Panc1 (cell line): Measurements from ENCODE around the gene TNFAIP1. TPM values are rescaled to one million over a fixed set of nuclear protein-coding genes. Genes with fewer than 3 reads are reported as not detected.
A peak's percentile ranks its signal among the peaks of the same experiment; 100 is the strongest.

Experiments
- ATAC-seq: fragments of 200-7000 bp; cut with Tn5 transposase; 2 replicates; pipeline ENCODE4 v1.9.1; 2020; ENCODE audit warnings: mild to moderate bottlenecking, moderate library complexity
- BruUV-seq: library from RNA; stranded (reverse); fragments of 400-500 nt; replicated peaks from 2 replicates; lab custom pipeline; 2021; lab: Mats Ljungman, UMichigan
- CTCF ChIA-PET: fragments of 300-600 bp; sonication (Branson Sonifier 250); formaldehyde crosslinking; loops from one replicate; lab custom pipeline; 2022; ENCODE audit warnings: antibody characterized with exemption; lab: Charles Lee
- POLR2A ChIA-PET: fragments of 300-600 bp; sonication (Branson Sonifier 250); formaldehyde crosslinking; loops from one replicate; lab custom pipeline; 2022; ENCODE audit warnings: antibody characterized with exemption; lab: Charles Lee
- DNase-seq: peaks from one replicate; pipeline ENCODE4 v3.0.0-alpha.2; 2010; ENCODE audit warnings: low read depth, low spot score
- H3K27ac ChIP-seq: 2 replicates; pipeline ENCODE4 v1.5.1; 2011; ENCODE audit warnings: mild to moderate bottlenecking, low read length, inconsistent platforms
- H3K27me3 ChIP-seq: fragments of 200-500 bp; sonication (Bioruptor generic); 2 replicates; pipeline ENCODE4 v1.6.0; 2014; ENCODE audit warnings: low read length, inconsistent platforms; ENCODE audit not compliant: control insufficient read depth, insufficient read depth
- H3K36me3 ChIP-seq: fragments of 200-500 bp; sonication (Bioruptor generic); 2 replicates; pipeline ENCODE4 v1.5.1; 2014; ENCODE audit warnings: inconsistent platforms, mild to moderate bottlenecking, low read length, moderate library complexity; ENCODE audit not compliant: control insufficient read depth, insufficient read depth
- H3K4me1 ChIP-seq: 2 replicates; pipeline ENCODE4 v1.5.1; 2011; ENCODE audit warnings: inconsistent platforms, mild to moderate bottlenecking, low read length, moderate library complexity; ENCODE audit not compliant: control insufficient read depth, insufficient read depth
- H3K4me3 ChIP-seq, 2 experiments: 2 replicates each; pipeline ENCODE4 v1.5.1; 2011 to 2012; ENCODE audit warnings: low read depth in 2 of 2, low read length in 2 of 2, mild to moderate bottlenecking in 2 of 2, inconsistent platforms in 1 of 2, moderate library complexity in 1 of 2
- H3K9me3 ChIP-seq: fragments of 200-500 bp; sonication (Bioruptor generic); 2 replicates; pipeline ENCODE4 v1.5.1; 2014; ENCODE audit warnings: low read depth, mild to moderate bottlenecking, inconsistent platforms, low read length, moderate library complexity; ENCODE audit not compliant: control insufficient read depth, insufficient read depth
- POLR2AphosphoS5 ChIP-seq: IDR thresholded peaks from 2 replicates; pipeline ENCODE4 v1.6.1; 2012; ENCODE audit warnings: mild to moderate bottlenecking, low read depth, low read length, moderate library complexity
- SIN3A ChIP-seq: IDR thresholded peaks from 2 replicates; pipeline ENCODE4 v1.6.1; 2012; ENCODE audit warnings: low read depth, mild to moderate bottlenecking, low read length, moderate library complexity, borderline replicate concordance; ENCODE audit not compliant: insufficient read depth
- TCF7L2 ChIP-seq: IDR thresholded peaks from 2 replicates; pipeline ENCODE4 v1.6.1; 2011; ENCODE audit warnings: mild to moderate bottlenecking, low read depth, low read length, inconsistent platforms
- in situ Hi-C: cut with HindIII; loops from 2 replicates; pipeline ENCODE4 v1.10.0; 2016; ENCODE audit warnings: low sequenced_read_pairs, low pct_unique_long_range_greater_than_20kb
- intact Hi-C: fragments of 100-400 bp; cut with micrococcal nuclease; formaldehyde crosslinking; loops from one replicate; pipeline ENCODE4 v1.10.0; 2022; ENCODE audit not compliant: unreplicated experiment
- total RNA-seq: library from RNA; stranded (reverse); gene quantifications from one replicate; pipeline ENCODE4 v1.2.1, GENCODE V29; 2021; ENCODE audit not compliant: unreplicated experiment
- TF ChIP-seq, protein P1 (sequence below): fragments of 450-650 bp; IDR thresholded peaks from 2 replicates; pipeline ENCODE4 v1.5.1; 2017; ENCODE audit warnings: mild to moderate bottlenecking
- TF ChIP-seq, protein P2 (sequence below), 2 experiments: IDR thresholded peaks; 2 replicates each; pipeline ENCODE4 v1.6.1; 2011 to 2012; ENCODE audit warnings: low read depth in 2 of 2, control low read depth in 1 of 2, low read length in 1 of 2, mild to moderate bottlenecking in 1 of 2, moderate library complexity in 1 of 2; ENCODE audit not compliant: insufficient read depth in 1 of 2

TNFAIP1 gene
- total RNA-seq, 1 experiment from 2014 or later = 55.8 TPM

DNA sequence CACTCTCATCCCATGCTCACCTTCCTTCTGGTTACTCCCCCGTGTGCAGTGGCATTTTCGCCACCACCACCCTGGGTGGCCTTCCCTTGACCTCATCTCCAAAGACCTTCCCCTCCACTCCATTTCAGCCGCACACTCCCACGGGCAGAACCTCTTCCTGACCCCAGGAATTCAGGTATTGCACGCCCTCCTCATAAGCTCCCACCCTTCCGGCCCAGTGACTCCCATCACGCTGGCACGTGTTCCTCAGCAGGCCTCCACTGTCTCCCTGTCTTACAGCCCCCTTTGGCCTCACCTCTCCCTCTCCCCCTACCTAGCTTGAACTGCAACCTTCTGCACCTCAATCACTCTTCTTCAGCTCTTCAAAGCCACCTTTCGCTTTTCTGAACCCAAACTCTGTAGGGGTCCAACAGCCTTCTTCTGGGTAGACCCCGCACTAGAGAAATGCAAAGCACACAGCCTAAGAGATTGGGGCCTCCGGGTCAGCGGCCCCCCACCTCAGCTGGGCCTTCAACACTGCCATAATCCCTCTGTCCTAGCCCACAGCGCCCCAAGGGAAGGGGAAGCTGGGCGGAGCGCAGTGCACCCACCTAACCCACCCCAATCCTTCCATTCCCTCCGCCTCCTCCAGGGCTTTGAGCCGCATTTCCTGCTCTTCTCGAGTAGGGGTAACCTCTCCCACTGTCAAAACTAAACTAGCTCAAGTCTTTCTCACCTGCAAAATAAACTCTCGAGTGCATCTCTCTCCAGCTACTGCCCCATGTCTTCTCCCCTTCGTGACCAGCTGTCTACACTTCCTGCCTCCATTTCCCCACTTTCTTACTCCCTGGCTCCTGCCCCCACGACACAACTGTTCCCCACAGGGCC, 18.2 kb upstream of the TNFAIP1 start:
- no peaks in the 10 kb centered on the region for H3K27me3 ChIP-seq
- POLR2A ChIA-PET = interaction anchor here (1.0 kb wide), 1 partner anchor 18 kb away, joined by 3 read pairs; the partner anchor contains the start of gene TNFAIP1
- in situ Hi-C loops = no loop called here
- ATAC-seq = no peak
- H3K27ac ChIP-seq = peak overlapping the region; percentile 82
- H3K36me3 ChIP-seq = no peaks in the 10 kb centered on the region
- intact Hi-C loops = no loop called here
- TF ChIP-seq POLR2AphosphoS5 (no peak), TCF7L2 (no peak), SIN3A (no peak)
- TF ChIP-seq, protein P1, sequence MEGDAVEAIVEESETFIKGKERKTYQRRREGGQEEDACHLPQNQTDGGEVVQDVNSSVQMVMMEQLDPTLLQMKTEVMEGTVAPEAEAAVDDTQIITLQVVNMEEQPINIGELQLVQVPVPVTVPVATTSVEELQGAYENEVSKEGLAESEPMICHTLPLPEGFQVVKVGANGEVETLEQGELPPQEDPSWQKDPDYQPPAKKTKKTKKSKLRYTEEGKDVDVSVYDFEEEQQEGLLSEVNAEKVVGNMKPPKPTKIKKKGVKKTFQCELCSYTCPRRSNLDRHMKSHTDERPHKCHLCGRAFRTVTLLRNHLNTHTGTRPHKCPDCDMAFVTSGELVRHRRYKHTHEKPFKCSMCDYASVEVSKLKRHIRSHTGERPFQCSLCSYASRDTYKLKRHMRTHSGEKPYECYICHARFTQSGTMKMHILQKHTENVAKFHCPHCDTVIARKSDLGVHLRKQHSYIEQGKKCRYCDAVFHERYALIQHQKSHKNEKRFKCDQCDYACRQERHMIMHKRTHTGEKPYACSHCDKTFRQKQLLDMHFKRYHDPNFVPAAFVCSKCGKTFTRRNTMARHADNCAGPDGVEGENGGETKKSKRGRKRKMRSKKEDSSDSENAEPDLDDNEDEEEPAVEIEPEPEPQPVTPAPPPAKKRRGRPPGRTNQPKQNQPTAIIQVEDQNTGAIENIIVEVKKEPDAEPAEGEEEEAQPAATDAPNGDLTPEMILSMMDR = no peak
- TF ChIP-seq, protein P2, sequence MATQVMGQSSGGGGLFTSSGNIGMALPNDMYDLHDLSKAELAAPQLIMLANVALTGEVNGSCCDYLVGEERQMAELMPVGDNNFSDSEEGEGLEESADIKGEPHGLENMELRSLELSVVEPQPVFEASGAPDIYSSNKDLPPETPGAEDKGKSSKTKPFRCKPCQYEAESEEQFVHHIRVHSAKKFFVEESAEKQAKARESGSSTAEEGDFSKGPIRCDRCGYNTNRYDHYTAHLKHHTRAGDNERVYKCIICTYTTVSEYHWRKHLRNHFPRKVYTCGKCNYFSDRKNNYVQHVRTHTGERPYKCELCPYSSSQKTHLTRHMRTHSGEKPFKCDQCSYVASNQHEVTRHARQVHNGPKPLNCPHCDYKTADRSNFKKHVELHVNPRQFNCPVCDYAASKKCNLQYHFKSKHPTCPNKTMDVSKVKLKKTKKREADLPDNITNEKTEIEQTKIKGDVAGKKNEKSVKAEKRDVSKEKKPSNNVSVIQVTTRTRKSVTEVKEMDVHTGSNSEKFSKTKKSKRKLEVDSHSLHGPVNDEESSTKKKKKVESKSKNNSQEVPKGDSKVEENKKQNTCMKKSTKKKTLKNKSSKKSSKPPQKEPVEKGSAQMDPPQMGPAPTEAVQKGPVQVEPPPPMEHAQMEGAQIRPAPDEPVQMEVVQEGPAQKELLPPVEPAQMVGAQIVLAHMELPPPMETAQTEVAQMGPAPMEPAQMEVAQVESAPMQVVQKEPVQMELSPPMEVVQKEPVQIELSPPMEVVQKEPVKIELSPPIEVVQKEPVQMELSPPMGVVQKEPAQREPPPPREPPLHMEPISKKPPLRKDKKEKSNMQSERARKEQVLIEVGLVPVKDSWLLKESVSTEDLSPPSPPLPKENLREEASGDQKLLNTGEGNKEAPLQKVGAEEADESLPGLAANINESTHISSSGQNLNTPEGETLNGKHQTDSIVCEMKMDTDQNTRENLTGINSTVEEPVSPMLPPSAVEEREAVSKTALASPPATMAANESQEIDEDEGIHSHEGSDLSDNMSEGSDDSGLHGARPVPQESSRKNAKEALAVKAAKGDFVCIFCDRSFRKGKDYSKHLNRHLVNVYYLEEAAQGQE (IDR thresholded peaks at IDR 0.05; ENCODE audit: insufficient read depth in 1 of 2, low read depth in 2 of 2, low read length in 1 of 2) = no peak
- BruUV-seq = no TSS peak
- no peak for DNase-seq
- H3K9me3 ChIP-seq = no peaks in the 10 kb centered on the region
- CTCF ChIA-PET = no interaction called here
- no peak overlapping the region; a peak in 1 of 4 replicates for H3K4me3 ChIP-seq
- H3K4me1 ChIP-seq = peaks cover 23% of the 10 kb centered on the region

DNA sequence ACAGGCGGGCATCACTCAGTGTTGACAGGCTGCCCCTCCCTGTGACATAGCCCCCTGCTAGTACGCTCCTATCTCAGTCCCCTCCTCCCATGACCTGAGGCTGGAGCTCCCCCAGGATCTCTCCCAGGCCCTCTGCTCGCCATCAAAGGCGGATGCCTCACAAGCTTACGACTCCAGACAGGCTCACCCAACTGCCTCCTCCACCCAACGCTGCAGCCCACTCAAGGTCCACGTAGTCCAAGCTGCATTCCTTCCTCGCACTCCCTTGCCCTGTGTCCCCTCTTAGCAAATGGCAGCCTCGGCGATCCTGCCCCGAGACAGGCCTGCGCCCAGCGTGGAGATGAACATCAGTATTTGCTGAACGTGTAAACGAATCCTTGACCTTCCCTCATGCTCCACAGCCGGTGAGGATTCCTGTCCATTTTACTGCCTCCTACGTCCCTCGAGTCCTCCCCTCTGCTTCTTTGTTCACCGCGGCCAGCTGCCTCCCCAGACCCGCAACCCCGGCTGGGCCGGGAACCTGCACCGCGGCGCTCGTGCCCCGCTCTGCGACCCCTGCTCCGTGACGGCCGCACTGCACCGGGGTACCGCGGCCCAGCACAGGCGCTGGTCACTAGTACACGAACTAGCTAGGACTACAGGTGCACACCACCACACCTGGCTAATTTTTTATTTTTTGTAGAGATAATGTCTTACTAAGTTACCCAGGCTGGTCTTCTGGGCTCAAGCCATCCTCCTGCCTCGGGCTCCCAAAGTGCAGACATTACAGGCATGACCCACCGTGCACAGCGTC, 17.4 kb upstream of the TNFAIP1 start:
- intact Hi-C loops (no loop called here), in situ Hi-C loops (no loop called here)
- ATAC-seq (peak; percentile 33), DNase-seq (no peak)
- Histone ChIP-seq H3K4me3 (peak overlapping the region; percentile 79 to 95), H3K36me3 (no peaks in the 10 kb centered on the region), H3K9me3 (no peaks in the 10 kb centered on the region), H3K4me1 (peaks cover 23% of the 10 kb centered on the region), H3K27me3 (no peaks in the 10 kb centered on the region), H3K27ac (peak overlapping the region; percentile 82)
- ChIA-PET CTCF (no interaction called here), POLR2A (interaction anchor here (2.1 kb wide), 1 partner anchor 17 kb away, joined by 8 read pairs; the partner anchor contains the start of genes IFT20 and TNFAIP1)
- BruUV-seq = no TSS peak
- TF ChIP-seq, protein P1 = no peak
- TF ChIP-seq SIN3A (no peak), TCF7L2 (no peak), POLR2AphosphoS5 (no peak)
- TF ChIP-seq, protein P2 (IDR thresholded peaks at IDR 0.05; ENCODE audit: insufficient read depth in 1 of 2, low read depth in 2 of 2, low read length in 1 of 2) = no peak
